T47D (cell line): ENCODE data around the gene SMNDC1.
A peak's percentile ranks its signal among the peaks of the same experiment; 100 is the strongest.

Source experiments
- DNase-seq, 2 experiments: peaks; one replicate each; pipeline versions ENCODE4 v3.0.0 to v3.0.0-alpha.2; 2011 to 2012; ENCODE audit warnings: low read depth in 1 of 2, low spot score in 1 of 2
- JUND ChIP-seq: IDR thresholded peaks from 2 replicates; pipeline ENCODE4 v1.6.1; 2012; ENCODE audit warnings: low read depth
- in situ Hi-C: cut with HindIII; loops from 2 replicates; pipeline ENCODE4 v1.10.0; 2016; ENCODE audit warnings: low sequenced_read_pairs, low pct_unique_long_range_greater_than_20kb

The SMNDC1 gene

GRCh38 chr10:110303681-110304080 is 1.0 kb downstream of the SMNDC1 start:
- DNase-seq = no peak
- in situ Hi-C loops = no loop called here
- no peak for TF ChIP-seq JUND

GRCh38 chr10:110300486-110300986 is 4.2 kb downstream of the SMNDC1 start:
- DNase-seq = no peak
- in situ Hi-C loops = no loop called here
- TF ChIP-seq JUND = no peak

- no peak for DNase-seq
- in situ Hi-C loops = no loop called here
- no peak for TF ChIP-seq JUND
Observed at GRCh38 chr10:110296966-110297365, 7.8 kb downstream of the SMNDC1 start.

- no peak for DNase-seq
- no peak for TF ChIP-seq JUND
- in situ Hi-C loops = no loop called here
Observed at GRCh38 chr10:110286841-110287240, 17.9 kb downstream of the SMNDC1 start.

- in situ Hi-C loops = no loop called here
Observed at GRCh38 chr10:110285501-110285900, 19.2 kb downstream of the SMNDC1 start.

GRCh38 chr10:110284262-110284661 is 20.5 kb downstream of the SMNDC1 start:
- in situ Hi-C loops = no loop called here
- no peak for TF ChIP-seq JUND

More at GRCh38 chr10:110285501-110285900, 19.2 kb downstream of the SMNDC1 start:
- no peak for TF ChIP-seq JUND
- no peak for DNase-seq

GRCh38 chr10:110279407-110279986 is 25.2 kb downstream of the SMNDC1 start:
- no peak for TF ChIP-seq JUND
- in situ Hi-C loops = no loop called here
- DNase-seq = peak in 1 of 2 experiments; percentile 68

More at GRCh38 chr10:110284262-110284661, 20.5 kb downstream of the SMNDC1 start:
- no peak for DNase-seq

DNA sequence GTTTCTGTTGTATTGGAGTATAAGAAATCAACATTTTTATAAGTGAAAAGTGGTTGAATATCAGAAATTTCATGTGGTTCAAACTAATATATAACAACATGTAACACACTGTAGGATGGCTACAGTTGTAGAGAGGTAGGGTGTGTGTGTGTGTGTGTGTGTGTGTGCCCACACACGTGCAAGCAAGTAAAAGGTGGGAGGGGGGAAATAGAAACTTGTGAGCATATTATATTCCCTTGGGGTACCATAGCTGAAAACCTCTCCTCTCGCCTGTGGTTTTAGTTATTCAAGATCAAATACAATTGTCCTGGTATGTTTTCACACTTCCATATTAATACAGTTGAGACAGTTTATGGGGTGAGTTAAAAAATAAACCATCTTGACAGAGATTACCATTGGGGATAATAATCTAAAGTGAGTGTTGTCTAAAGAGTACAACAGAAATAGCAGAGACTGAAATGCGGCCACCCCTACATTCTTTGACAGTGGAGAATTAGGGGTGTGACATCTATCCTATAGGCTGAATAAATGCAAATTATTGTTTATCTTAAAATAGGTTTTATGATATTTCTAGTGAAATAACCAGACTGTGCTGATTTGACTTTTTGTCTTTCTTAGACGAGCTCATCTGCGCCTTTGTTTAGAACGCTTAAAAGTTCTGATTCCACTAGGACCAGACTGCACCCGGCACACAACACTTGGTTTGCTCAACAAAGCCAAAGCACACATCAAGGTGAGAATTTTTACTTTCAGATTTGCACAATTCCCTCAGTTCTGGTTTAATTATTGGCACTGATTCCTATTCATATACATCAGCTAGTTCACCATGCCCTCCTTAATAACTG is 25.9 kb downstream of the SMNDC1 start:
- no peak for DNase-seq
- in situ Hi-C loops = no loop called here
- no peak for TF ChIP-seq JUND

DNA sequence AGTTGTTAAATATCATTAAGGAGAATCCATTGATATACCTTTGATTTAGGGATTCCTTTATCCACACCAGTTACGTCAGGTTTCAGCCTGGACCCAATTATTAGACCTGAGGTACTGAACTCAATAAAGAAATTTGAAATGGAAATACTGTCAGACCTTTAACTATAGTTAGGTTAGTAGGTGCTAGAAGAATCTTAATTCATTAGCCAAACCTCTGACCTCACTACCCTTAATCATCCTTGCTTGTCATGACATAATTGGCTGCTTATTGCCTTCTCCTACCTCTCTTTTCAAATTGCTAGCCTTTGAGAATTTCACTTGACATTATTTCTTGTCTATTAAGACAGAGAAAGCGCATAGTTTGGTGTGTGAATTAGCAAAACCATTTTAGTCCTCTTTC is 27.1 kb downstream of the SMNDC1 start:
- in situ Hi-C loops = no loop called here
- DNase-seq = no peak
- no peak for TF ChIP-seq JUND

DNA sequence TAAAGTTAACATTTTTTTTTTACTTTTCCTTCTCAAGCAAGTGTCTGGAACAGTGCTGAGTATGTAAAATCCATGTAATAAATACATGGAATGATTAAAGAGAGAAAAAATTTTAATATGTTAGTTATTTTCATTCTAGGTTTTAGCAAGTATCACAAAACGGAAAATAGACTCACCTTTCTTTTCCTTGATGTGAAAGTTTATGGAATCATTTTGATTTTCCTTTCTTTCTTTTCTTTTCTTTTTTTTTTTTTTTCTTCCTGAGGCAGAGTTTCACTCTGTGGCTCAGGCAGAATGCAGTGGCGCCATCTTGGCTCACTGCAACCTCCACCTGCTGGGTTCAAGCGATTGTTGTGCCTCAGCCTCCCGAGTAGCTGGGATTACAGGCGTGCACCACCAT is 28.1 kb downstream of the SMNDC1 start:
- in situ Hi-C loops = no loop called here
- TF ChIP-seq JUND = no peak
- no peak for DNase-seq

DNA sequence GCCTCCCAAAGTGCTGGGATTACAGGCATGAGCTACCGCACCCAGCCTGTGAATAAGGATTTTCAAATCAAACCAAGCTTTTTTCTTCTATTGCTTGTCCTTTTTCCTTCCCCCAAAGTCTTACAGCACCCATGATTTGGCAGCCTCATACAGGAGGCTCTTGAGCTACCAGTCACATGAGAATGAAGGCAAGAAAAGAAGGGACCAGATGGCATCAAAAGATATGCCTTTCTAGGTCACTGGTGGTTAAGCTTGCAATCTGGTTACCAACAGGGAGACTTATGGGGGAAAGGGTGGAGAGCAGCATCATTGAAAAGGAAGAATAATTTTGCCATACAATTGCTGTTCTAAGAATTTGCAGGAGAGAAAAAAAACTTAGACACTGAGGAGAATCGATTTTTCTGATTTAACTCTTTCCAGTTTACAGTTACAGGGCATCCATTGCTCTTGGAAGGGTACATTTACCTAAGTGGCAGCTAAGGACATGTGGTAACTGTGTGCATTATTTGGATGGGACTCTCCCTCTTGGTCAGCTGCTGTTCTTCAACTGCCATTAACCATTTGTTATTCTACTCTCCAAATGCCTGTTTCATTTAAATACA is 29.5 kb downstream of the SMNDC1 start:
- no peak for DNase-seq
- in situ Hi-C loops = no loop called here
- TF ChIP-seq JUND = no peak

GRCh38 chr10:110274647-110275046 is 30.1 kb downstream of the SMNDC1 start:
- TF ChIP-seq JUND = no peak
- no peak for DNase-seq
- in situ Hi-C loops = no loop called here

DNA sequence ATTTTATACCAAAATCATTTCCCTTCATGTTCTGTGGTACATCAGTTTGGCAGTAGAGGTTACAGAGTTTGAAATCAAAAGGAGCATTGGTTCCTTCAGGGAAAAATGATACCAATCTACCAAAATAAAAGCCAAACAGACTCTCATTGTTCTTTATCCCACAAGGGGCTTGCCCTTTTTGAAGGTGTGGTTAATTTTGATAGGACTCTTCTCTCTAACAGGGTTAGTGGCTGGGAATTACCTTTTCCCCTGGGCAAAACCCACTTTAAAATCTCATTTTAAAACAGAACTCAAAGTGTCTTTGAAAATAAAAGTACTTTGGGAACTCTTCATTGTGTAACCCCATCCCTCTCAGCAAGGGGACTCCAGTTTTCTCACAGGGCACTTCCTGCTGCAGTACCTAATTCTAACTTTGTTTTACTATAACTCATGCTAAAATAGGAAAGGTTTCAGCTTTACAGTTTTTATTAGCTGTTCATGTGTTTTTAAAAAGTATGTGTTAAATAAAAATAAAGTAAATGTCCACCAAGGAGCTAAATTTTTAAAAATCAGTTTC is 30.6 kb downstream of the SMNDC1 start:
- no peak for TF ChIP-seq JUND
- in situ Hi-C loops = no loop called here
- DNase-seq = no peak
